SK-N-SH (cell line): ENCODE measurements around the gene ITFG1. TPM values are rescaled to one million over a fixed set of nuclear protein-coding genes. Genes with fewer than 3 reads are reported as not detected.
"Not testable (repeated sequence)": the region's sequence is repeated elsewhere in the genome, so short reads cannot be mapped to it uniquely, and the experiment has no call there.

ENCODE experiments used
- CTCF ChIA-PET: fragments of 300-600, 350-600 bp; formaldehyde crosslinking; extraction: SDS; loops from one replicate; lab custom pipeline; 2021; lab: Yijun Ruan, JAX
- POLR2A ChIA-PET: fragments of 350-600 bp; sonication (Branson Sonifier 250); formaldehyde crosslinking; extraction: SDS; loops from one replicate; lab custom pipeline; 2020; ENCODE audit warnings: antibody characterized with exemption, inconsistent platforms; lab: Yijun Ruan, JAX
- DNase-seq: peaks from one replicate; pipeline ENCODE4 v3.0.0; 2012
- H2AFZ ChIP-seq: fragments of 200-600 bp; sonication (generic); 2 replicates; pipeline ENCODE4 v1.8.1; 2016; ENCODE audit warnings: antibody characterized with exemption, mild to moderate bottlenecking, low read depth
- H3F3A ChIP-seq: fragments of 200-600 bp; sonication (generic); replicated peaks from 2 replicates; pipeline ENCODE3; 2016; ENCODE audit warnings: antibody characterized with exemption, mild to moderate bottlenecking; ENCODE audit not compliant: insufficient read depth
- H3K27ac ChIP-seq, 2 experiments: fragments of 200-500 bp in 1 of 2; fragments of 200-600 bp in 1 of 2; sonication (Bioruptor generic) in 1 of 2; sonication (generic), shearing (Covaris generic) in 1 of 2; 2 replicates each; pipeline versions ENCODE4 v1.5.1 to v1.6.1; 2014 to 2016; ENCODE audit warnings: low read depth in 2 of 2, inconsistent platforms in 1 of 2, low read length in 1 of 2, mild to moderate bottlenecking in 1 of 2, mixed read lengths in 1 of 2
- H3K27me3 ChIP-seq: fragments of 200-600 bp; sonication (generic), shearing (Covaris generic); 2 replicates; pipeline ENCODE4 v1.6.1; 2016; ENCODE audit warnings: mixed run types; ENCODE audit not compliant: insufficient read depth
- H3K36me3 ChIP-seq, 2 experiments: fragments of 200-500 bp in 1 of 2; fragments of 200-600 bp in 1 of 2; sonication (Bioruptor generic) in 1 of 2; sonication (generic) in 1 of 2; replicated peaks in 1 of 2; 2 replicates each; pipeline versions ENCODE3 to v1.5.1; 2014 to 2016; ENCODE audit warnings: low read length in 1 of 2, mild to moderate bottlenecking in 1 of 2; ENCODE audit not compliant: insufficient read depth in 2 of 2, control insufficient read depth in 1 of 2
- H3K4me1 ChIP-seq, 2 experiments: fragments of 200-500 bp in 1 of 2; fragments of 200-600 bp in 1 of 2; sonication (Bioruptor generic) in 1 of 2; sonication (generic), shearing (Covaris generic) in 1 of 2; 2 replicates each; pipeline versions ENCODE4 v1.5.1 to v1.6.1; 2014 to 2016; ENCODE audit warnings: low read depth in 1 of 2, low read length in 1 of 2, mixed run types in 1 of 2; ENCODE audit not compliant: insufficient read depth in 2 of 2, control insufficient read depth in 1 of 2
- H3K4me2 ChIP-seq: fragments of 200-600 bp; sonication (generic), shearing (Covaris generic); 2 replicates; pipeline ENCODE4 v1.6.1; 2017; ENCODE audit warnings: mixed run types
- H3K4me3 ChIP-seq, 2 experiments: fragments of 200-500 bp in 1 of 2; fragments of 200-600 bp in 1 of 2; sonication (Bioruptor generic) in 1 of 2; sonication (generic), shearing (Covaris generic) in 1 of 2; 2 replicates each; pipeline versions ENCODE4 v1.5.1 to v1.8.1; 2014 to 2016; ENCODE audit warnings: low read depth in 2 of 2, inconsistent platforms in 1 of 2, low read length in 1 of 2, mild to moderate bottlenecking in 1 of 2, mixed read lengths in 1 of 2, moderate library complexity in 1 of 2
- H3K79me2 ChIP-seq: fragments of 200-600 bp; sonication (generic); 2 replicates; pipeline ENCODE4 v1.8.1; 2017; ENCODE audit warnings: mild to moderate bottlenecking; ENCODE audit not compliant: insufficient read depth
- H3K9ac ChIP-seq: fragments of 200-600 bp; sonication (generic); 2 replicates; pipeline ENCODE4 v1.6.1; 2017; ENCODE audit warnings: mixed run types
- H3K9me2 ChIP-seq: fragments of 200-600 bp; sonication (generic); 2 replicates; pipeline ENCODE4 v1.6.1; 2017; ENCODE audit warnings: mixed run types
- H3K9me3 ChIP-seq: fragments of 200-600 bp; sonication (generic); 2 replicates; pipeline ENCODE4 v1.6.1; 2017; ENCODE audit warnings: mixed run types, mild to moderate bottlenecking, moderate library complexity
- H4K20me1 ChIP-seq: fragments of 200-600 bp; sonication (generic); 2 replicates; pipeline ENCODE4 v1.6.1; 2017; ENCODE audit warnings: mild to moderate bottlenecking, mixed run types; ENCODE audit not compliant: insufficient read depth
- ELF1 ChIP-seq: IDR thresholded peaks from 2 replicates; pipeline ENCODE4 v1.4.0; 2012
- MAX ChIP-seq: IDR thresholded peaks from 2 replicates; pipeline ENCODE4 v1.4.0; 2012; ENCODE audit warnings: low read depth
- POLR2AphosphoS5 ChIP-seq: IDR thresholded peaks from 2 replicates; pipeline ENCODE4 v1.6.1; 2012; ENCODE audit warnings: low read depth, low read length
- WGBS: methylation state at CpG from one replicate; pipeline ENCODE4 v1.1.6; 2017; ENCODE audit warnings: low lambda C conversion rate; 5-methylcytosine and 5-hydroxymethylcytosine counted together
- polyA plus RNA-seq, 3 experiments: library from polyadenylated mRNA; depleted of rRNA; stranded (reverse); fragments of >200 nt; gene quantifications; 2 replicates each; pipeline ENCODE4 v1.2.3, GENCODE V29; 2012
- TF ChIP-seq, protein P1 (sequence below): fragments of 200-600 bp; sonication (generic); IDR thresholded peaks from 2 replicates; pipeline ENCODE4 v1.6.1; 2017; ENCODE audit warnings: antibody characterized with exemption, mild to moderate bottlenecking, moderate library complexity

ITFG1 gene
- polyA plus RNA-seq, 1 of the 3 experiments (the other 2 are of a cell fraction) = 48.6 TPM

DNA sequence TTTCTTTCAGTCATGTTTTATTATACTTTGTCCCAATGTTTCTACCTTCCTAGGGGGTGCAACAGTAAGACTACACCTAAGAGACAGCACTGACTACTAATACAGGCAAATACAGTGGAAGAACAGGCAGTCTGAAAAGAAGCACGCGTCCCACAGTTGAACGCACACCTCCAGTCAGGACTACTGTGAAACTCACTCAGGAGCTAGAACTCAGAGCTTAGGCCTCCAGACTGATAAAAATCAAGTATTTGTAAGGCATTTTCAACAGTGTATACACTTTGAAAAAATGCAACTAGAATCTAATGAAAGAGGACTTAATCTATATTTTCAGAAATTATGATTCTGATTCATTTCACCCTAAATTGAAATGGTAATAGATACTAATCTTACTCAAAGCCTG is 14.4 kb downstream of the ITFG1 start:
- no peak overlapping the region for H3K9ac ChIP-seq
- peaks cover 21 to 51% of the 10 kb centered on the region in 2 experiments for H3K36me3 ChIP-seq
- H4K20me1 ChIP-seq = no peaks in the 10 kb centered on the region
- H3K27me3 ChIP-seq = no peaks in the 10 kb centered on the region
- no peak overlapping the region for H2AFZ ChIP-seq
- no peak overlapping the region for H3K27ac ChIP-seq
- no peaks in the 10 kb centered on the region for H3K9me2 ChIP-seq
- TF ChIP-seq MAX (no peak), ELF1 (no peak), POLR2AphosphoS5 (no peak)
- TF ChIP-seq, protein P1, sequence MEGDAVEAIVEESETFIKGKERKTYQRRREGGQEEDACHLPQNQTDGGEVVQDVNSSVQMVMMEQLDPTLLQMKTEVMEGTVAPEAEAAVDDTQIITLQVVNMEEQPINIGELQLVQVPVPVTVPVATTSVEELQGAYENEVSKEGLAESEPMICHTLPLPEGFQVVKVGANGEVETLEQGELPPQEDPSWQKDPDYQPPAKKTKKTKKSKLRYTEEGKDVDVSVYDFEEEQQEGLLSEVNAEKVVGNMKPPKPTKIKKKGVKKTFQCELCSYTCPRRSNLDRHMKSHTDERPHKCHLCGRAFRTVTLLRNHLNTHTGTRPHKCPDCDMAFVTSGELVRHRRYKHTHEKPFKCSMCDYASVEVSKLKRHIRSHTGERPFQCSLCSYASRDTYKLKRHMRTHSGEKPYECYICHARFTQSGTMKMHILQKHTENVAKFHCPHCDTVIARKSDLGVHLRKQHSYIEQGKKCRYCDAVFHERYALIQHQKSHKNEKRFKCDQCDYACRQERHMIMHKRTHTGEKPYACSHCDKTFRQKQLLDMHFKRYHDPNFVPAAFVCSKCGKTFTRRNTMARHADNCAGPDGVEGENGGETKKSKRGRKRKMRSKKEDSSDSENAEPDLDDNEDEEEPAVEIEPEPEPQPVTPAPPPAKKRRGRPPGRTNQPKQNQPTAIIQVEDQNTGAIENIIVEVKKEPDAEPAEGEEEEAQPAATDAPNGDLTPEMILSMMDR = no peak
- ChIA-PET CTCF (interaction anchor here (0.6 to 1.5 kb wide), 2 partner anchors 14 to 424 kb away, joined by 3 to 9 read pairs; partner anchors contain the start of genes ITFG1 and PHKB), POLR2A (no interaction called here)
- peaks cover 0 to 4% of the 10 kb centered on the region in 2 experiments; a peak in 3 of 4 replicates for H3K4me1 ChIP-seq
- no peaks in the 10 kb centered on the region for H3F3A ChIP-seq
- no peaks in the 10 kb centered on the region for H3K9me3 ChIP-seq
- DNase-seq = no peak
- no peak overlapping the region for H3K4me3 ChIP-seq
- WGBS = 100% methylated on average over 3 of the region's 3 CpGs
- peaks cover under 1% of the 10 kb centered on the region; the same call in 1 of the 2 replicates for H3K79me2 ChIP-seq
- H3K4me2 ChIP-seq = no peak overlapping the region

DNA sequence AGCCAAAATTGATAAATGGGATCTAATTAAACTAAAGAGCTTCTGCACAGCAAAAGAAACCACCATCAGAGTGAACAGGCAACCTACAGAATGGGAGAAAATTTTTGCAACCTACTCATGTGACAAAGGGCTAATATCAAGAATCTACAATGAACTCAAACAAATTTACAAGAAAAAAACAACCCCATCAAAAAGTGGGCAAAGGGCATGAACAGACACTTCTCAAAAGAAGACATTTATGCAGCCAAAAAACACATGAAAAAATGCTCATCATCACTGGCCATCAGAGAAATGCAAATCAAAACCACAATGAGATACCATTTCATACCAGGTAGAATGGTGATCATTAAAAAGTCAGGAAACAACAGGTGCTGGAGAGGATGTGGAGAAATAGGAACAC is 18.0 kb downstream of the ITFG1 start:
- DNase-seq, CTCF ChIA-PET, H3K9ac ChIP-seq, POLR2A ChIA-PET, H4K20me1 ChIP-seq, H3K4me3 ChIP-seq, H3K4me2 ChIP-seq, H3K27me3 ChIP-seq, H3K4me1 ChIP-seq, H3K9me3 ChIP-seq, H2AFZ ChIP-seq, H3F3A ChIP-seq, H3K27ac ChIP-seq, H3K9me2 ChIP-seq: not testable (repeated sequence)
- Histone ChIP-seq H3K36me3 (peaks cover 0 to 20% of the 10 kb centered on the region in 2 experiments), H3K79me2 (peaks cover 20% of the 10 kb centered on the region)

DNA sequence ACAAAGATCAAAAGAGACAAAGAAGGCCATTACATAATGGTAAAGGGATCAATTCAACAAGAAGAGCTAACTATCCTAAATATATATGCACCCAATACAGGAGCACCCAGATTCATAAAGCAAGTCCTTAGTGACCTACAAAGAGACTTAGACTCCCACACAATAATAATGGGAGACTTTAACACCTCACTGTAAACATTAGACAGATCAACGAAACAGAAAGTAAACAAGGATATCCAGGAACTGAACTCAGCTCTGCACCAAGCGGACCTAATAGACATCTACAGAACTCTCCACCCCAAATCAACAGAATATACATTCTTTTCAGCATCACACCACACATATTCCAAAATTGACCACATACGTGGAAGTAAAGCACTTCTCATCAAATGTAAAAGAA is 20.8 kb downstream of the ITFG1 start:
- CTCF ChIA-PET, H3K9me2 ChIP-seq, H4K20me1 ChIP-seq, H3K9ac ChIP-seq, H3F3A ChIP-seq, DNase-seq, H2AFZ ChIP-seq, H3K4me1 ChIP-seq, H3K27ac ChIP-seq, POLR2A ChIA-PET, H3K36me3 ChIP-seq, H3K4me2 ChIP-seq, H3K4me3 ChIP-seq, H3K9me3 ChIP-seq, H3K27me3 ChIP-seq: not testable (repeated sequence)
- WGBS = 93% methylated on average over 3 of the region's 3 CpGs
- H3K79me2 ChIP-seq = peaks cover 20% of the 10 kb centered on the region

DNA sequence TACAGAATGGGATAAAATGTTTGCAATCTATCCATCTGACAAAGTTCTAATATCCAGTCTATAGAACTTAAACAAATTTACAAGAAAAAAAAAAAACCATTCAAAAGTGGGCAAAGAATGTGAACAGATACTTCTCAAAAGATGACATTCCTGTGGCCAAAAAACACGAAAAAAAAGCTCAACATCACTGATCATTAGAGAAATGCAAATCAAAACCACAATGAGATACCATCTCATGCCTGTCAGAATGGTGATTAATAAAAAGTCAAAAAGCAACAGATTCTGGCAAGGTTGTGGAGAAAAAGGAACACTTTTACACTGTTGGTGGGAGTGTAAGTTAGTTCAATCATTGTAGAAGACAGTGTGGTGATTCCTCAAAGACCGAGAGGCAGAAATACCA is 26.6 kb downstream of the ITFG1 start:
- H3K9me2 ChIP-seq, H3F3A ChIP-seq, H3K79me2 ChIP-seq, H3K27ac ChIP-seq, POLR2A ChIA-PET, H3K4me1 ChIP-seq, H3K4me2 ChIP-seq, H3K9me3 ChIP-seq, DNase-seq, H3K9ac ChIP-seq, H3K36me3 ChIP-seq, CTCF ChIA-PET, H3K27me3 ChIP-seq, H4K20me1 ChIP-seq, H3K4me3 ChIP-seq, H2AFZ ChIP-seq: not testable (repeated sequence)
- whole genome bisulfite sequencing = 72% methylated on average over 2 of the region's 2 CpGs
